Testis (tissue), 3 donors: Measurements from ENCODE around the gene AMT. TPM values are rescaled to one million over a fixed set of nuclear protein-coding genes. Genes with fewer than 3 reads are reported as not detected.

Experiments
- DNase-seq: peaks from one replicate; pipeline ENCODE4 v3.0.0-alpha.2; 2019
- H3K27ac ChIP-seq, 2 donors: fragments of 200-600 bp; sonication (generic); one replicate each; pipeline ENCODE4 v1.5.1; 2019
- H3K27me3 ChIP-seq: fragments of 200-600 bp; sonication (generic); one replicate; pipeline ENCODE4 v1.5.1; 2019
- H3K36me3 ChIP-seq: fragments of 200-600 bp; sonication (generic); one replicate; pipeline ENCODE4 v1.5.1; 2017; ENCODE audit warnings: low read depth; ENCODE audit errors: missing control alignments
- H3K4me1 ChIP-seq: fragments of 200-600 bp; sonication (generic); one replicate; pipeline ENCODE4 v1.5.1; 2019
- H3K4me3 ChIP-seq, 2 donors: fragments of 200-600 bp; sonication (generic); one replicate each; pipeline ENCODE4 v1.5.1; 2017 to 2019
- H3K9me3 ChIP-seq: fragments of 200-600 bp; sonication (generic); one replicate; pipeline ENCODE4 v1.5.1; 2017
- POLR2A ChIP-seq: fragments of 450-650 bp; IDR thresholded peaks from one replicate; pipeline ENCODE4 v1.6.1; 2017; ENCODE audit warnings: antibody characterized with exemption, mild to moderate bottlenecking, moderate library complexity
- WGBS, 2 donors: methylation state at CpG; one replicate each; pipeline ENCODE4 v1.1.5; 2018; 5-methylcytosine and 5-hydroxymethylcytosine counted together
- intact Hi-C: fragments of 100-400 bp; cut with DNase I; formaldehyde crosslinking; loops from one replicate; pipeline ENCODE4 v1.15.1; 2023; ENCODE audit warnings: low total_unique reads
- polyA plus RNA-seq: library from polyadenylated mRNA; stranded (reverse); fragments of 350-450 nt; fragmentation: Illumina TruSeq; extraction: RNeasy Lipid Tissue Mini Kit (QIAGEN cat#74804); gene quantifications from one replicate; pipeline ENCODE4 v1.2.3, GENCODE V29; 2014; ENCODE audit warnings: low read depth, low replicate concordance; ENCODE audit not compliant: insufficient read depth
- total RNA-seq, 2 donors: library from RNA; depleted of rRNA; stranded (reverse); fragments of >200 nt; gene quantifications; one replicate each; pipeline ENCODE4 v1.2.3, GENCODE V29; 2016
- TF ChIP-seq, protein P1 (sequence below), 3 experiments: fragments of 450-650 bp in 2 of 3; fragments of 200-600 bp in 1 of 3; sonication (generic) in 1 of 3; IDR thresholded peaks; one replicate each; pipeline ENCODE4 v1.5.1; 2016 to 2019; ENCODE audit warnings: antibody characterized with exemption in 3 of 3, mild to moderate bottlenecking in 2 of 3, moderate library complexity in 1 of 3

Gene AMT
- total and polyA plus RNA-seq, 3 donors from 2014 or later: 3.8 to 10.4 (median 9.1) TPM

DNA sequence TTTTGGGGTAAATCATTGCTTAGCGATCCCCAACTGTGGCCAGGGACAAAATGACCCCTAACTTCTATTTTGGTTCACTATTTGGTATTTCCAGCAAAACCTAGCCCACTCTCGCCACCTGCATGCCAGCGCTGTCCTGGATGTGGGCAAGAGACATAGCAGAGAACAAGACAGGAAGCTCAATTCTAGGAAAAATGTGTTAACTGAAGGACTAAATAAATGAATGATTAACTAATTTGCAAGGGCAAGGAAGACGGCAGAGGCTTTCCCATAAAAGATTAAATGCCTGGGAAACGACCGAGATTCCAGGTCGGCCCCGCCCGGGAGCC, 6.4 kb upstream of the AMT start:
- Histone ChIP-seq H3K4me3 (peak overlapping the region; percentile 68 to 81), H3K27me3 (no peaks in the 10 kb centered on the region), H3K27ac (peak overlapping the region; percentile 80 to 87), H3K36me3 (no peaks in the 10 kb centered on the region), H3K9me3 (no peaks in the 10 kb centered on the region), H3K4me1 (no peaks in the 10 kb centered on the region)
- intact Hi-C loops: no loop called here
- TF ChIP-seq, protein P1, sequence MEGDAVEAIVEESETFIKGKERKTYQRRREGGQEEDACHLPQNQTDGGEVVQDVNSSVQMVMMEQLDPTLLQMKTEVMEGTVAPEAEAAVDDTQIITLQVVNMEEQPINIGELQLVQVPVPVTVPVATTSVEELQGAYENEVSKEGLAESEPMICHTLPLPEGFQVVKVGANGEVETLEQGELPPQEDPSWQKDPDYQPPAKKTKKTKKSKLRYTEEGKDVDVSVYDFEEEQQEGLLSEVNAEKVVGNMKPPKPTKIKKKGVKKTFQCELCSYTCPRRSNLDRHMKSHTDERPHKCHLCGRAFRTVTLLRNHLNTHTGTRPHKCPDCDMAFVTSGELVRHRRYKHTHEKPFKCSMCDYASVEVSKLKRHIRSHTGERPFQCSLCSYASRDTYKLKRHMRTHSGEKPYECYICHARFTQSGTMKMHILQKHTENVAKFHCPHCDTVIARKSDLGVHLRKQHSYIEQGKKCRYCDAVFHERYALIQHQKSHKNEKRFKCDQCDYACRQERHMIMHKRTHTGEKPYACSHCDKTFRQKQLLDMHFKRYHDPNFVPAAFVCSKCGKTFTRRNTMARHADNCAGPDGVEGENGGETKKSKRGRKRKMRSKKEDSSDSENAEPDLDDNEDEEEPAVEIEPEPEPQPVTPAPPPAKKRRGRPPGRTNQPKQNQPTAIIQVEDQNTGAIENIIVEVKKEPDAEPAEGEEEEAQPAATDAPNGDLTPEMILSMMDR (IDR thresholded peaks at IDR 0.05): no peak
- TF ChIP-seq POLR2A: no peak
- 2 to 3% methylated on average over 9 of the region's 9 CpGs for WGBS, 2 donors
- DNase-seq: no peak

DNA sequence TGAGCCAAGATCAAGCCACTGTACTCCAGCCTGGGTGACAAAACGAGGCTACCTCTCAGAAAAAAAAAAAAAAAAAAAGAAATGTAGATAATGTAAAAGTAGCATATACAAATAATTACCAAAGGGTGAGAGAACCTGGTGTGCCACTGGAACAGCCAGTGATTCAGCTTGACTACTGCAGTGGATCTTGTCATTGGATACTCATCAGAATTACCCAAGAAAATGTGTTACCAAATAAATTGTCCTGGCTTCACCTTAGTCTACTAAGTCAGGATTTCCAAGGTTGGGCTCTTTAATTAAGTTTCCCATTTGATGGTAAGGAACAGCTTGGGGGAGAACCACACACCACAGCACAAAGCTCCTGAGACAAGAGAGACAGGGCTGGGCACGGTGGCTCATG, 5.3 kb upstream of the AMT start:
- 92 to 97% methylated on average over 2 of the region's 2 CpGs for WGBS, 2 donors
- TF ChIP-seq, protein P1 (IDR thresholded peaks at IDR 0.05): no peak
- no peak for TF ChIP-seq POLR2A

DNA sequence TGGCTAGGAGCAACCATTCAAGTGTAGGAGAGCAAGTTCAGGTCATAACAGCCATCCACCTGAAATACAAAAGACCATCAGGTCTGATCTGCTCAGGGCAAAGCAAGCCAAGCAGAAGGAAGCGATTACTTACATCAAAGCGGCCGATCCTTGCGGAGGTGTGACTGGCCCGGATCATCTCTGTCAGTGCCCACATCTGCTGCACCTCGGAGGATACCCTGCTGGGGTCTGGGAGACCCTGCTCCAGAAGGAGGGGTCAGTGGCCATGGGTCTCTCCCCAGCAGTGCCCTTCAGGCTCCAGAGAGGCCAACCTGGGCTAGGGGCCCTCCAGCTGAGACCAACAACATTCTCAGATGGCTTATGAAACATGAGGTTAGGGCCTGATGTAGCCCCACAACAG, 2.5 kb upstream of the AMT start:
- 86 to 90% methylated on average over 6 of the region's 6 CpGs for WGBS, 2 donors
- TF ChIP-seq, protein P1 (IDR thresholded peaks at IDR 0.05): no peak
- TF ChIP-seq POLR2A: no peak
- intact Hi-C loops: no loop called here
- Histone ChIP-seq H3K4me1 (no peaks in the 10 kb centered on the region), H3K36me3 (no peaks in the 10 kb centered on the region), H3K9me3 (no peaks in the 10 kb centered on the region), H3K4me3 (no peak overlapping the region), H3K27ac (no peak overlapping the region), H3K27me3 (no peaks in the 10 kb centered on the region)
- DNase-seq: no peak

More for the DNA sequence above, 5.3 kb upstream of the AMT start:
- no peaks in the 10 kb centered on the region for H3K9me3 ChIP-seq
- no peaks in the 10 kb centered on the region for H3K36me3 ChIP-seq
- no peaks in the 10 kb centered on the region for H3K4me1 ChIP-seq
- DNase-seq: no peak
- intact Hi-C loops: no loop called here
- no peaks in the 10 kb centered on the region for H3K27me3 ChIP-seq
- no peak overlapping the region for H3K4me3 ChIP-seq
- H3K27ac ChIP-seq: no peak overlapping the region

DNA sequence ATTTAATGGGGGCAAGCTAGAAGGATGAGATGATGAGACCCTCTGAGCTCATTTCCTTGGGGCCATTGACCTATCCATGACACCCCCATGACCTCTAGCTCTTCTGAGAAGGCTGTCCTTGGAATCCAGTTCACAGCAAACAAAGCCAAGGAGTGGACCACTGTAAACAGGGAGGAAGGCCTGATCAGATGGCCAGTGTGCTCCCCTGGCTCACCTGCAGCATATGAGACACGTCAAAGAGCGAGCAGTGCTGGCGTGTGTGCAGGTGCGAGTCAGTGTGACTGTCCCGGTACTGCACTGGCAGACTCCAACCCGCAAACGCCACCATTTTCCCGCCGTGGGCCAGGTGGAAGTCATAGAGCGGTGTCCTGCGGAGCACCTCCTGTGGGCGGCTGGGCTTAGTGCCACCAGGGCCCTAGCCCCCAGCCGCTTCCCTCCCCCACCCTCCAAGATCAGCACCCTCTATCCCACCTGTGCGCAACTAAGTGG, 339 bp downstream of the AMT start:
- intact Hi-C loops: no loop called here
- WGBS, 2 donors: 65 to 73% methylated on average over 7 to 14 of the region's 14 CpGs
- Histone ChIP-seq H3K9me3 (no peaks in the 10 kb centered on the region), H3K27me3 (no peaks in the 10 kb centered on the region), H3K27ac (no peak overlapping the region), H3K4me3 (no peak overlapping the region), H3K36me3 (no peaks in the 10 kb centered on the region), H3K4me1 (no peaks in the 10 kb centered on the region)
- no peak for DNase-seq
- TF ChIP-seq, protein P1 (IDR thresholded peaks at IDR 0.05): no peak
- TF ChIP-seq POLR2A: no peak

DNA sequence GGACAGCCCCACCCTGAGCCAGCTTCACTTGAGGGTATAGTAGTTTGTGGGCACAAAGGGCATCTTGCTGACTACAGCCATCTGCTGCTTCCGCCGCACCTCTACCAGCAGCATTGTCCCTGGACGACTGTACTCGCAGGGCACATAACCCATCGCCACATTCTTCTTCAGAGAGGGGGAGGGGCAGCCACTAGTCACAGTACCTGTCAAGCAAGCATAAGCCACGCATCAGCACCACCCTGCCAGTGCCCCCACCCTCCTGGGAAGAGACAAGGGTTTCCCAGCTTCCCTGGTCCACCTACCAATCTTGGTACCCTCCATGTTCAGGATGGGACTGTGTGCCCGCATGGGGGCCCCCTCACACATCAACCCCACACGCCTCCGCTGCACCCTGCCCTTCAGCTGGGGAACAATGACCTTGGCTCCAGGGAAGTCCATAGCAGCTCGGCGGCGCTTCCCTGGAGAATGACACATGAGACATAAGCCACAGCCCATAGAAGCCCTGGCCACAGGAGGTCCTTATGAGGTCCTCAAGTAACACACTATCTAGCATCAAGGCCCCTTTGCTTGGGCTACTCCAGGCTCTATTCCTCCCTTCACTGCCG, 4.7 kb downstream of the AMT start:
- Histone ChIP-seq H3K9me3 (no peaks in the 10 kb centered on the region), H3K27ac (no peak overlapping the region), H3K27me3 (no peaks in the 10 kb centered on the region), H3K4me1 (peaks cover 11% of the 10 kb centered on the region), H3K4me3 (no peak overlapping the region), H3K36me3 (no peaks in the 10 kb centered on the region)
- no peak for TF ChIP-seq POLR2A
- no peak for DNase-seq
- intact Hi-C loops: no loop called here
- 86 to 88% methylated on average over 11 to 13 of the region's 13 CpGs for WGBS, 2 donors
